Measurements from ENCODE around the gene FHAD1. TPM values are rescaled to one million over a fixed set of nuclear protein-coding genes. Genes with fewer than 3 reads are reported as not detected.
A peak's percentile ranks its signal among the peaks of the same experiment; 100 is the strongest.

FHAD1 gene
- total RNA-seq, 1 donor from 2014 or later: not detected

DNA sequence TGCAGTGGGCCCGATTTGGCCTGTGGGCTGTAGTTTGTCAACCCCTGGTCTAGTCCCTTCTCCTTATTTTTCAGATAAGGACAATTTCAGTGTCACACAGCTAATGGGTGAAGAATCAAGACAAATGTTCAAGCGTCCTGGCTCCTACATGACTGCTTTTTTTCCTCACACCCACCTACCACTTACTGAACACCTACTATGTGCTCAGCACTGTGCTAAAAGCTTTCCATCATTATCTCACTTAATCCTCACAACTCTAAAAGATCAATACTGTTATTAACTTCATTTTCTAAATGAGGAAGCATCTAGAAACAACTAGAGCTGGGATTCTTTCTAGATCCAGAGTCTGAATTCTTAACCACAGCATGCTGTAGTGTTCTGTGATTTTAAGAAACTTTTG is 94.2 kb downstream of the FHAD1 start:
- H3K4me3 ChIP-seq: no peak overlapping the region
- no peaks in the 10 kb centered on the region for H3K36me3 ChIP-seq
- intact Hi-C loops (cut with DNase I): no loop called here
- H3K4me1 ChIP-seq: peaks cover 46% of the 10 kb centered on the region
- TF ChIP-seq, protein P1, sequence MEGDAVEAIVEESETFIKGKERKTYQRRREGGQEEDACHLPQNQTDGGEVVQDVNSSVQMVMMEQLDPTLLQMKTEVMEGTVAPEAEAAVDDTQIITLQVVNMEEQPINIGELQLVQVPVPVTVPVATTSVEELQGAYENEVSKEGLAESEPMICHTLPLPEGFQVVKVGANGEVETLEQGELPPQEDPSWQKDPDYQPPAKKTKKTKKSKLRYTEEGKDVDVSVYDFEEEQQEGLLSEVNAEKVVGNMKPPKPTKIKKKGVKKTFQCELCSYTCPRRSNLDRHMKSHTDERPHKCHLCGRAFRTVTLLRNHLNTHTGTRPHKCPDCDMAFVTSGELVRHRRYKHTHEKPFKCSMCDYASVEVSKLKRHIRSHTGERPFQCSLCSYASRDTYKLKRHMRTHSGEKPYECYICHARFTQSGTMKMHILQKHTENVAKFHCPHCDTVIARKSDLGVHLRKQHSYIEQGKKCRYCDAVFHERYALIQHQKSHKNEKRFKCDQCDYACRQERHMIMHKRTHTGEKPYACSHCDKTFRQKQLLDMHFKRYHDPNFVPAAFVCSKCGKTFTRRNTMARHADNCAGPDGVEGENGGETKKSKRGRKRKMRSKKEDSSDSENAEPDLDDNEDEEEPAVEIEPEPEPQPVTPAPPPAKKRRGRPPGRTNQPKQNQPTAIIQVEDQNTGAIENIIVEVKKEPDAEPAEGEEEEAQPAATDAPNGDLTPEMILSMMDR (IDR thresholded peaks at IDR 0.05): no peak
- TF ChIP-seq POLR2AphosphoS5 (IDR thresholded peaks at IDR 0.05; ENCODE audit: insufficient read depth in 1 of 2, low read depth in 1 of 2) (no peak), POLR2A (IDR thresholded peaks at IDR 0.05) (no peak)
- H3K27ac ChIP-seq: peak overlapping the region; percentile 69
- H3K27me3 ChIP-seq: no peaks in the 10 kb centered on the region
- no peaks in the 10 kb centered on the region for H3K9me3 ChIP-seq
- DNase-seq (ENCODE audit: extremely low spot score in 2 of 2): no peak

DNA sequence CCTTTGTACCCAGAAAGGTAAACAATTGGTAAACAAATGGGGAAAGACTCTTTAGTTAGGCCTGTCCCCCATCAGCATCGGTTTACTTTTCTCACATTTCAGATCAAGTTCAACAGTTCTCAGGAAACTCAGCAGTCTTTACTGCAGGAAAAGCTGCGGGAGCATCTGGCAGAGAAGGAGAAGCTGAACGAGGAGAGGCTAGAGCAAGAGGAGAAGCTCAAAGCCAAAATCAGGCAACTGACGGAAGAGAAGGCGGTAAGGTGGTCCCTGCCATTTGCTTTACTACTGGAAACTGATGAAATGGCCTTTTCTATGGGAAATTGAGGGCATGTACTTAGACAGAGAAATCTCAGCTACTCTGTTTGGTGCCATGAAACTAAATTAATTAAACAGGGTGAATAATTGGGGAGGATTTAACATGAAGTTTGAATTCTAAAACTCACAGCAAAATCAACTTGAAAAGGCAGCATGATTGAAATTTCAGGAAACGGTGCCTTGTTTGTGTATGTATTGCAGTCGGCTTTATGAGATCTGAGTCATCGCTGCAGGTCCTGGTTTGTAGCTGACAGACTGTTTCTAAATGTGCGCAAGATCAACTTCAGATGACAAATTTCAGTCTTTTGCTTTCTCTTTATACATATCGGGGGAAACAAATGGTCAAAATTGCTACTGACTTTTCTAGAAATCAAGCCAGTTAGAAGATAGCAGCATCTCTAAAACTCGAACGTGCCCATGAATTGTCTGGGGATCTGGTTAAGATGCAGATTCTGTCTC is 94.8 kb downstream of the FHAD1 start:
- no peaks in the 10 kb centered on the region for H3K9me3 ChIP-seq
- H3K4me3 ChIP-seq: no peak overlapping the region
- TF ChIP-seq POLR2AphosphoS5 (IDR thresholded peaks at IDR 0.05; ENCODE audit: insufficient read depth in 1 of 2, low read depth in 1 of 2): peak in 1 of 2 donors; percentile 65
- no peak for TF ChIP-seq POLR2A (IDR thresholded peaks at IDR 0.05)
- intact Hi-C loops (cut with DNase I): no loop called here
- peaks cover 40% of the 10 kb centered on the region for H3K4me1 ChIP-seq
- no peaks in the 10 kb centered on the region for H3K27me3 ChIP-seq
- no peak for DNase-seq (ENCODE audit: extremely low spot score in 2 of 2)
- H3K36me3 ChIP-seq: no peaks in the 10 kb centered on the region
- H3K27ac ChIP-seq: peak overlapping the region; percentile 69

DNA sequence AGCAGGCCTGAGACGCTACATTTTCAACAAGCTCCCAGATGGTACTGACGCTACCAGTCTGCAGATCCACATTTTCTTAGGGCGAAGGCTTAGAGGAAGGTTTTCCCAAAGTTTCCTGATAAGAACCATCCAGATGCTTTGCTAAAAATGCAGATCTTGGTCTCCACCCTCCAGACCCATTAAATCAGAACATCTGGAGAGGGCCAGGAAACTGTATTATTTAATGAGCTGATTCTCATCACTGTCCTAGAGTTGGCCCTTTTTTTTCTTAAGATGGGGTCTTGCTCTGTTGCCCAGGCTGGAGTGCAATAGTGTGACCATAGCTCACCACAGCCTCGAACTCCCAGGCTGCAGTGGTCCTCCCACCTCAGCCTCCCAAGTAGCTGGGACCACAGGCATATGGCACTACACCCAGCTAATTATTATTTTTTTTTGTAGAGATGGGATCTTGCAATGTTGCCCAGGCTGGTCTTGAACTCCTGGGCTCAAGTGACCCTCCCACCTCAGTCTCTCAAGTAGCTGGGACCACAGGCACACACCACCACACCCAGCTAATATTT is 95.5 kb downstream of the FHAD1 start:
- H3K36me3 ChIP-seq: no peaks in the 10 kb centered on the region
- intact Hi-C loops (cut with DNase I): no loop called here
- H3K9me3 ChIP-seq: no peaks in the 10 kb centered on the region
- peaks cover 34% of the 10 kb centered on the region for H3K4me1 ChIP-seq
- TF ChIP-seq POLR2A (IDR thresholded peaks at IDR 0.05) (no peak), POLR2AphosphoS5 (IDR thresholded peaks at IDR 0.05; ENCODE audit: insufficient read depth in 1 of 2, low read depth in 1 of 2) (no peak)
- TF ChIP-seq, protein P1 (IDR thresholded peaks at IDR 0.05): no peak
- no peak overlapping the region for H3K4me3 ChIP-seq
- H3K27me3 ChIP-seq: no peaks in the 10 kb centered on the region
- peak overlapping the region; percentile 69 for H3K27ac ChIP-seq
- no peak for DNase-seq (ENCODE audit: extremely low spot score in 2 of 2)

DNA sequence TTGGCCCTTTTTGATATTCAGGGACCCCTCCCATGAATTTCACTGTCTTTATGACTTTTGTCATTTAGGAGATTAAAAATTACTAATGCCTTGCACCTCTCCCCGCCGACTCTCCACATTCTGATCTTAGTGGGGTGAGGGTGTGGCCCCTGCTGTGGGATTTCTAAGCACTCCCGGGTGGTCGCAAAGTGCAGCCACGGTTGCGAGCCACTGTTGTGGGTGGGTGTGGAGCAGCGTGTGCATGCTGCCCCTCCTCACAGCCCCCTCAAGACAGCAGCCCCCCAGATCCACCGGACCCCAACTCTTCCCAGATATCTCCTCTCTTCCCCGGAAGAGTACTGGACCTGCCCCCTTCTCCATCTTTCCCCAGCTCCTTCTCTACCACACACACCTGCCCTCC is 96.1 kb downstream of the FHAD1 start:
- H3K36me3 ChIP-seq: no peaks in the 10 kb centered on the region
- no peaks in the 10 kb centered on the region for H3K9me3 ChIP-seq
- no peak for TF ChIP-seq POLR2AphosphoS5 (IDR thresholded peaks at IDR 0.05; ENCODE audit: insufficient read depth in 1 of 2, low read depth in 1 of 2)
- TF ChIP-seq, protein P1 (IDR thresholded peaks at IDR 0.05): no peak
- intact Hi-C loops (cut with DNase I): no loop called here
- peaks cover 33% of the 10 kb centered on the region for H3K4me1 ChIP-seq
- peak overlapping the region; percentile 69 for H3K27ac ChIP-seq
- no peaks in the 10 kb centered on the region for H3K27me3 ChIP-seq
- H3K4me3 ChIP-seq: peak overlapping the region in 1 of 2 donors; percentile 2
- DNase-seq (ENCODE audit: extremely low spot score in 2 of 2): no peak

DNA sequence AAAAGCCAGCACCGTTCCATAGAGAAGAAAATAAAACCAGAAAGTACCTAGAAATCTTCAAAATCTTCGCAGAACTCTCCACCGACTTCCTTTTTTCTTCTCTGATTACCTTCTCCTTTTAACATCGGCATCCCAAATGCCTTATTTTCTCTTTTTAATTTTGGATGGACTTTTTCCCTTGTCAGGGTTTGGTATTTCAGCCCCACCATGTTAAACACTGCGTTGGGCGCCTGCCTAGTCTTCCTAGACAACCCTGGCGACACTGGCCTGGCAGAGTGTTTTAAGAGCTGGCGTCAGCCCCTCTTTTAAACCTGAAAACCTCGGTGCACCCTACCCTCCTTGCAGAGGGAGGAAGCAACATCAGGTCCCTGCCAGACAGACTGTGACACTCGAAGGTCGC is 96.7 kb downstream of the FHAD1 start:
- H3K4me1 ChIP-seq: peaks cover 33% of the 10 kb centered on the region
- H3K36me3 ChIP-seq: no peaks in the 10 kb centered on the region
- no peak for DNase-seq (ENCODE audit: extremely low spot score in 2 of 2)
- TF ChIP-seq POLR2AphosphoS5 (IDR thresholded peaks at IDR 0.05; ENCODE audit: insufficient read depth in 1 of 2, low read depth in 1 of 2): peak in 1 of 2 donors; percentile 8
- TF ChIP-seq, protein P1 (IDR thresholded peaks at IDR 0.05): no peak
- no peaks in the 10 kb centered on the region for H3K27me3 ChIP-seq
- H3K9me3 ChIP-seq: no peaks in the 10 kb centered on the region
- H3K27ac ChIP-seq: peak overlapping the region; percentile 69
- intact Hi-C loops (cut with DNase I): no loop called here
- peak overlapping the region in 1 of 2 donors; percentile 2 for H3K4me3 ChIP-seq
